HG03280 (cell line): ENCODE measurements around the gene TMEM240.
A peak's percentile ranks its signal among the peaks of the same experiment; 100 is the strongest.
"Not testable (repeated sequence)": the region's sequence is repeated elsewhere in the genome, so short reads cannot be mapped to it uniquely, and the experiment has no call there.

Experiments
- ATAC-seq: cut with Tn5 transposase; IDR thresholded peaks from one replicate; pipeline ENCODE4 v1.9.1; 2021; ENCODE audit warnings: mild to moderate bottlenecking, moderate library complexity; ENCODE audit not compliant: unreplicated experiment

The TMEM240 gene

DNA sequence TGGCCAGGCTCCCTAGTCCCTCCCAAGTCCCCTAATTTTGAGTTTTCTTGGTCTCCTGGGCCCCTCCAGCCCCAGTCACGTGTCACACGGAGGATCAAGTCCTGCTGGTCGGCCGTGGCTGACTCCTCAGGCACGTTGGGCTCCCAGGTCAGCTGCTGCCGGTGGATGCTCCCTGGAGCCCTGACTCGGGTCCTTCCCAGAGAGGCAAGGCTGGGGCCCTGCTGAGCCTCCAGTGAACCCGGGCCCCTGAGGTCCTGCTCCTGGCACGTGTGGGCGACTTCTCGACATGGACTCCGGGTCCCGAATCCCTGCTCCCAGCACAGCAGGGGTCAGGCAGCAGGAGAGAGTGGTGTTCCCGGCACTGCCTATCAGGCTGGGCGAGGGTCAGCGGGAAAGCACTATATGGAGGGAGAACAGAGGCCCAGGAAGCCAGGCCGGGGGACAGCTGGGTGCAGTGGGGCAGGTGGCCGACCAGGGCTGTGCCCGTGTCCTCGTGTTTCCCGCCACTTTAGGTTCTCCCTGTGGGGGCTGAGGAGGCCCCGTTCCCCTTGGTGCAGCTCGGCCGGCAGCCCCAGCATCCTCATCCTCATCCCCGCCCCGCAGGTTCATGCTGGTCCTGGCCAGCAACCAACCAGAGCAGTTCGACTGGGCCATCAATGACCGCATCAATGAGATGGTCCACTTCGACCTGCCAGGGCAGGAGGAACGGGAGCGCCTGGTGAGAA, 13.2 kb downstream of the TMEM240 start:
- ATAC-seq: no peak

DNA sequence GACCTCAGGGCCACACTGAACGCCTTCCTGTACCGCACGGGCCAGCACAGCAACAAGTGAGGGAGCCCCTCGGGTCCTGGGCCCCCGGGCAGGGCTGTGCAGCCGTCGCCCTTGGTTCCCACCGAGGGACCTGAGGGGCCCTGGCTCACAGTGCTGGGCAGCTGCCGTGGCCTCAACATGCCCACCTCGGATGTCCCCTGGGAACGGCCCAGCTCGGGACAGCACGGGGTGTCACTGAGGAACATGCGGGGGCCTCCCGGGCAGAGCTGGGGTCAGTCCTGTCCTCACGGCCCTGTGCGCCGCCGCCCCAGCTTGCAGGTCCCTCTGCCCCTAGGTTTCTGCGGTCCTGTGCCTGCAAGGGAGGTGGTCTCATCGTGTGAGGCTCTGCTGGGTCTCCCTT, 13.9 kb downstream of the TMEM240 start:
- not testable (repeated sequence) for ATAC-seq

GRCh38 chr1:1524750-1525383, 15.6 kb downstream of the TMEM240 start:
- not testable (repeated sequence) for ATAC-seq

GRCh38 chr1:1523651-1524050, 16.8 kb downstream of the TMEM240 start:
- ATAC-seq: not testable (repeated sequence)

DNA sequence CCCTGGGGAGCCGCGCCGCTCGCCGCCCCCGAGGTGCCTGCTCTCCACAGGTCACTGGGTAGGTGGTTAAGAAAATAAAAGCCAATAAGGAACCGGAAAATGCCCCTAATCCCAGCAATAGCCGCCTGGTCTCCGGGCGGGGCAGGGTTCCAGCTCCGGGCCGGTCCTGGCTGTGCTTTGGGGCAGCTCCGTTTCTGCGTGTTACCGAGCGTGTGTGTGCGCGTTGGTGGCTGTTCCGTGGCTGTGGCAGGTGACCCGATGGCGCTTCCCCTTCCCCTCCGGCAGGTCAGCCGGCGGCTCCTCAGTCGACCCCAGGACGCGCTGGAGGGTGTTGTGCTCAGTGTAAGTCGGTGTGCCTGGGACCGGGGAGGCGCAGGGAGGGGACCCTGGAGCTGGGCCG, 17.2 kb downstream of the TMEM240 start:
- ATAC-seq: not testable (repeated sequence)

- not testable (repeated sequence) for ATAC-seq
Measured at GRCh38 chr1:1522536-1522935, 17.9 kb downstream of the TMEM240 start.

GRCh38 chr1:1521331-1521730, 19.1 kb downstream of the TMEM240 start:
- no peak for ATAC-seq

GRCh38 chr1:1519805-1520505, 20.5 kb downstream of the TMEM240 start:
- ATAC-seq: not testable (repeated sequence)

GRCh38 chr1:1518621-1519007, 21.8 kb downstream of the TMEM240 start:
- ATAC-seq: not testable (repeated sequence)

DNA sequence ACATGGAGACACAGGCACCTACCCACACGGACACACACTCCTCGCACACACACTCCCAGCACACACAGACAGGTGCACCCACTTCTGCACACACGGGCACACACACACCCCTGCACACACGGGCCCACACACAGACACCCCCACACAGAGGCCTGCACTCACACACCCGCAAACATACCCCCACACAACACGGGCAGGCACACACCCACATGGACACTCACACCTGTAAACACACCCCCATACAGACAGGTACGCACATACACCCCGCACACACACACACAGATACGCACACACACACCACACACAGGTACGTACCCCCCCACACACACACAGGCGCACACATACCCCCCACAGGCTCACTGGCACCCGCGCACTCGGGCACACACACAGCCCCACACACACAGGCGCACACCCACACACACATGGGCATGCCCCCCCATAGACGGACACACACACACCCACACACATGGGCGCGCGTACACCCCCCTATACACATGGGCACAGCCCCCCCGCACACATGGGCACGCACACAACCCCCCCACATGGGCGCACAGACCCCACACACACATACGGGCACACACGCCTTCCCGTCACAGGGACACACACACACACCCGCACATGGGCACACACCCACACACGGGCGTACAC, 22.3 kb downstream of the TMEM240 start:
- no peak for ATAC-seq

DNA sequence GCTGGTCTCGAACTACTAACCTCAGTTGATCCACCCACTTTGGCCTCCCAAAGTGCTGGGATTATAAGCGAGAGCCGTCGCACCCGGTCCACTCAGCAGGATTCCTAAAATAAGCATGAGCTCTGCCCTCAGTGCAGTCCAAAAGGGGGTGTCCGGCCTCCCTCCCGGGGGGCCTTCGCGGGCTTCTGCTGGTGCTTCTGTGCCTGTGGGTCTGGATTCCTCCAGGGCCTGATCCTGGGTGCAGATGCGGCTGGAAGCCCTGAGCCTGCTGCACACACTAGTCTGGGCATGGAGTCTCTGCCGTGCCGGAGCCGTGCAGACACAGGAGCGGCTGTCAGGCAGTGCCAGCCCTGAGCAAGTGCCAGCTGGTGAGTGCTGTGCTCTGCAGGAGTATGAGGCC, 23.5 kb downstream of the TMEM240 start:
- ATAC-seq: not testable (repeated sequence)

DNA sequence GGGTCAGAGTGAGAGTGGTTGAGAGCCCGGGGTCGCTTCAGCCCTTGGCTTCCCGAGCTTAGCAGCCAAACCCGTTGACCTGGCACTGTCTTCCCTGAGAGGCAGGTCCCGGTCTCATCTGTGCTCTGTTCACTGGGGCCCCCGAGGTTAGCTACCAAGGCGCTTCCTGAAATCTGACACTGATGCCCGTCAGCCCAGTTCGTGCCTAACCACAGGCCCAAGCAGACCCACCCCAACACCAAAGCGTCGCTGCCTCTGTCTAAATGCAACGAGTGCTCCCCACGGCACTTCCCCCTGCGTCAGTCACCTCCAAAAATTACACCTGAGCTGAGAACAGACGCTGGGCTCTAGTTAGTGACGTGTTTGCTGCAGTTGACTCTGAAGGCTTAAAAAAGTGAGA, 26.0 kb downstream of the TMEM240 start:
- ATAC-seq: not testable (repeated sequence)

GRCh38 chr1:1513675-1514074, 26.7 kb downstream of the TMEM240 start:
- not testable (repeated sequence) for ATAC-seq

DNA sequence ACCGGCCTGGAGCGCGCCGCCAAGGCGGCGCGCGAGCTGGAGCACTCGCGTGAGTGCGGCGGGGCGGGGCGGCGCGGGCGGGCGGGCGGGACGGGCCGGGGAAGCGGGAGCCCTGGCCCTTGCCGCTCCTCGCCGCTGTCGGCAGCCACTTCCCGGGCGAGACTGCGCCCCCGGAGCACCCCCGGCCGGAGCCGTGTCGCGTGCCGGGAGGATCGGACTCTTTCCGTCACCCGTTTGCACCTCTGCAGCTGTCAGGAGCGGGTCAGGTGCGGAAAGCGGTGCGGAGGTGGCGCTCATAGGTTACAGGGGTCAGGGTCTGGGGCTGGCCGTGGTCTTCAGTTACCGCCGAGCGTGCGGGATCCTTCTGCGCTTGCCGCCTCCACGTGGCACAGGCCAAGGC, 28.0 kb downstream of the TMEM240 start:
- ATAC-seq: peak; percentile 18

DNA sequence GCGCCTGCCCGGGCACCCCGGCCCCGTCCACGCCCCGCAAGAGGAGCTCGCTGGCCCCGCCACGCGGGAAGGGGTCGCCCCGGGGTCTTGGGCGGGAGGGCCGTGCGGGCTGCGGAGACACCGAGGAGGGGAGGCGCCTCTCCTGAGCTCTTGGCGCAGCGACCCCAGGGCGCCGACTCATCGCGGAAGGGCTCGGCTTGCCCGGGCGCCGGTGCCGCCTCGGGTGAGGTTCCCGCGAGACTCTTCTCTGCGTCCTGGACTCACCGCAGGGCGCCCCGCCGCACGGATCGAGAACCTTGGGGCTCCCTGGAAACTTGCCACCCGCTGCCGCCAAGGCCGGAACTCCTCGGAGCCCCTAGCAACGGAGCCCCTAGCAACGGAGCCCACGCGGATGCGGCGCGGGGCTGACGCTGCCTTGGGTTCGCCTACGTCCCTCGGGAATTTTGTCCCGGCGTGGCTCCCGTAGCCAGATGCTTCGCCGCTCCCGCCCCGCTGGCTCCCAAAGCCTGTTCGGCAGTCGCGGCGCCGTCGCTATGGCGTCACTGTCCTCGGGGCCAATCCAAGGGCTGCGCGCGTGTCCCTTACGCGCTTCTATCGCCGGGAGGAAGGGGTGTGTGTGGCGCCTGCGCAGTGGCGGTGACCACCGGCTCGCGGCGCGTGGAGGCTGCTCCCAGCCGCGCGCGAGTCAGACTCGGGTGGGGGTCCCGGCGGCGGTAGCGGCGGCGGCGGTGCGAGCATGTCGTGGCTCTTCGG, 28.7 kb downstream of the TMEM240 start, which contains the start of gene ATAD3A:
Gene ATAD3A (plus strand): TSS at position 630 of the 753 bp plus-strand sequence. CDS start 107 bp downstream, at position 737.
- peak; percentile 89 for ATAC-seq

DNA sequence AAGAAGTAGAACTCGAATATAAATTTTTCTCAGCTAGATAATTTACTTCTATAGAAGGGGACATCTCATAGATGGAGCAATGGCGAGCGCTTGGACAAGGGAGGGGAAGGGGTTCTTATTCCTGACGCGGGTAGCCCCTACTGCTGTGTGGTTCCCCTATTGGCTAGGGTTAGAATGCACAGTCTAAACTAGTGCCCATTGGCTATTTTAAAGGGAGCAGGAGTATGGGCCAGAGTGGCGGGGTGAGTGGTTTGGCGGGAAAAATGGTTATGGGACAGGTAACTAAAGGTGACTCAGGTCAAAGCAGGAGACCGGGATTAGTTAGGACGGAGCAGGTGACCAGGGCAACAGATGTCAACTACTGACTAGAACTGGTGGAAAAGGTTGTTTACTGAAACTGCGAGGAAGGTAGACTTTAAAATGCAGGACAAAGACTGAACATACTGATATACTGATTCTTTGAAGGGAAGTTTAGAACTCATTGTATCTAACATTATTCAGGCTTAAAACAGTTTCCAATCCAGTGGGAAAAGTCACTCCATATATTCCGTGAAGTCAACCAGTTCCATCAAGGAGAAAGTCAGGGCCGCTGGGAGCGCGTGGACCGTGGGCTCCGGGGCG, 29.4 kb downstream of the TMEM240 start:
- ATAC-seq: no peak

GRCh38 chr1:1509465-1509850, 31.0 kb downstream of the TMEM240 start:
- ATAC-seq: not testable (repeated sequence)

- ATAC-seq: not testable (repeated sequence)
Measured at GRCh38 chr1:1508775-1509464, 31.5 kb downstream of the TMEM240 start.

DNA sequence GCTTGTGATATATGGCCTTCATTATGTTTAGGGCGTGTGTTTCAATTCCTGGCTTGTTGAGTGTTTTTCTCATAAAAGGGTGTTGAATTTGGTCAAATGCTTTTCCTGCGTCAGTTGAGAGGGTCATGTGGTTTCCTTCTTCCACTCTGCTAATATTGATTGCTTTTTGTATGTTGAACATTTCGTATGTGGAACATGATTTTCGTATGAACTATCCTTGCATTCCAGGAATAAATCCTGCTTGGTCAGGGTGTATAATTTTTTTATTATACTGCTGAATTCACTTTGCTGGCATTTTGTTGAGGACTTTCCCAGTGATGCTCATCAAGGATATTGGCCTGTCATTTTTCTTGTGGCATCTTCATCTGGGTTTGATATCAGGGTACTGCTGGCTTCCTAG, 33.1 kb downstream of the TMEM240 start:
- no peak for ATAC-seq
